IMR-90 (cell line): Measurements from ENCODE around the gene SMIM22. TPM values are rescaled to one million over a fixed set of nuclear protein-coding genes. Genes with fewer than 3 reads are reported as not detected.

ENCODE experiments used
- ATAC-seq: fragments of 200-7000 bp; cut with Tn5 transposase; 2 replicates; pipeline ENCODE4 v1.9.1; 2020; ENCODE audit warnings: low read depth, mild to moderate bottlenecking, moderate library complexity
- BruUV-seq: library from RNA; stranded (reverse); fragments of 400-500 nt; replicated peaks from 2 replicates; lab custom pipeline; 2021; lab: Mats Ljungman, UMichigan
- CTCF ChIA-PET: fragments of 300-600 bp; formaldehyde crosslinking; extraction: SDS; loops from one replicate; lab custom pipeline; 2021; ENCODE audit warnings: antibody characterized with exemption; lab: Yijun Ruan, JAX
- POLR2A ChIA-PET: fragments of 300-600 bp; sonication (Branson Sonifier 250); formaldehyde crosslinking; loops from one replicate; lab custom pipeline; 2022; ENCODE audit warnings: antibody characterized with exemption; ENCODE audit not compliant: unreplicated experiment; lab: Charles Lee
- DNase-seq: peaks from one replicate; pipeline ENCODE4 v3.0.0; 2013
- H2AFZ ChIP-seq: replicated peaks from 2 replicates; pipeline ENCODE3; 2013; ENCODE audit warnings: low read length, mild to moderate bottlenecking; ENCODE audit not compliant: poor library complexity
- H2AK5ac ChIP-seq: 2 replicates; pipeline ENCODE4 v1.6.1; 2013; ENCODE audit warnings: low read depth, low read length, inconsistent platforms
- H2AK9ac ChIP-seq: replicated peaks from 2 replicates; pipeline ENCODE3; 2013; ENCODE audit warnings: mild to moderate bottlenecking, low read depth, low read length, moderate library complexity; ENCODE audit not compliant: poor library complexity
- H2BK120ac ChIP-seq: 2 replicates; pipeline ENCODE4 v1.6.1; 2013; ENCODE audit warnings: low read depth, low read length, inconsistent platforms
- H2BK15ac ChIP-seq: 3 replicates; pipeline ENCODE4 v1.6.1; 2013; ENCODE audit warnings: low read depth, low read length, inconsistent platforms
- H2BK20ac ChIP-seq: 2 replicates; pipeline ENCODE4 v1.6.1; 2013; ENCODE audit warnings: low read depth, mild to moderate bottlenecking, inconsistent platforms, low read length, moderate library complexity
- H2BK5ac ChIP-seq: 2 replicates; pipeline ENCODE4 v1.6.1; 2013; ENCODE audit warnings: mild to moderate bottlenecking, low read depth, low read length, inconsistent platforms; ENCODE audit not compliant: poor library complexity, severe bottlenecking
- H3K14ac ChIP-seq: replicated peaks from 2 replicates; pipeline ENCODE4 v1.6.1; 2013; ENCODE audit warnings: low read depth, low read length, inconsistent platforms
- H3K18ac ChIP-seq: 2 replicates; pipeline ENCODE4 v1.6.1; 2013; ENCODE audit warnings: low read depth, low read length, control low read depth
- H3K23ac ChIP-seq: 2 replicates; pipeline ENCODE4 v1.6.1; 2013; ENCODE audit warnings: low read depth, low read length, inconsistent platforms
- H3K27ac ChIP-seq: 2 replicates; pipeline ENCODE4 v1.5.1; 2013; ENCODE audit warnings: mild to moderate bottlenecking, control low read depth, low read length; ENCODE audit not compliant: insufficient read depth
- H3K27me3 ChIP-seq: 2 replicates; pipeline ENCODE4 v1.6.1; 2013; ENCODE audit warnings: low read length; ENCODE audit not compliant: control insufficient read depth, insufficient read depth
- H3K36me3 ChIP-seq: 2 replicates; pipeline ENCODE4 v1.6.1; 2013; ENCODE audit warnings: low read length, mixed read lengths; ENCODE audit not compliant: control insufficient read depth, insufficient read depth
- H3K4ac ChIP-seq: 2 replicates; pipeline ENCODE4 v1.6.1; 2013; ENCODE audit warnings: low read depth, low read length, inconsistent platforms
- H3K4me1 ChIP-seq: 2 replicates; pipeline ENCODE4 v1.6.1; 2013; ENCODE audit warnings: low read length, mixed read lengths; ENCODE audit not compliant: control insufficient read depth, insufficient read depth
- H3K4me2 ChIP-seq: 2 replicates; pipeline ENCODE4 v1.6.1; 2013; ENCODE audit warnings: low read depth, mild to moderate bottlenecking, control low read depth, low read length, moderate library complexity
- H3K4me3 ChIP-seq: 2 replicates; pipeline ENCODE4 v1.5.1; 2013; ENCODE audit warnings: low read depth, mild to moderate bottlenecking, control low read depth, low read length, moderate library complexity; ENCODE audit not compliant: insufficient read depth
- H3K56ac ChIP-seq: 2 replicates; pipeline ENCODE4 v1.6.1; 2013; ENCODE audit warnings: low read length, inconsistent platforms; ENCODE audit not compliant: insufficient read depth; ENCODE audit errors: extremely low read depth
- H3K79me1 ChIP-seq, 2 experiments: 2 replicates each; pipeline ENCODE4 v1.6.1; 2013; ENCODE audit warnings: low read length in 2 of 2, inconsistent platforms in 1 of 2, low read depth in 1 of 2
- H3K9ac ChIP-seq: 2 replicates; pipeline ENCODE4 v1.6.1; 2013; ENCODE audit warnings: low read depth, low read length, control low read depth
- H3K9me1 ChIP-seq: 2 replicates; pipeline ENCODE4 v1.6.1; 2013; ENCODE audit warnings: low read length, inconsistent platforms; ENCODE audit not compliant: insufficient read depth
- H3K9me3 ChIP-seq: 2 replicates; pipeline ENCODE4 v1.6.1; 2013; ENCODE audit warnings: low read length; ENCODE audit not compliant: control insufficient read depth, insufficient read depth
- H4K20me1 ChIP-seq: 2 replicates; pipeline ENCODE4 v1.6.1; 2013; ENCODE audit warnings: low read length, inconsistent platforms; ENCODE audit not compliant: insufficient read depth
- H4K5ac ChIP-seq: 2 replicates; pipeline ENCODE4 v1.6.1; 2013; ENCODE audit warnings: mild to moderate bottlenecking, low read depth, low read length, control low read depth
- H4K8ac ChIP-seq, 2 experiments: 2 replicates each; pipeline ENCODE4 v1.6.1; 2013; ENCODE audit warnings: low read depth in 2 of 2, low read length in 2 of 2, control low read depth in 1 of 2, inconsistent platforms in 1 of 2
- H4K91ac ChIP-seq: 2 replicates; pipeline ENCODE4 v1.6.1; 2013; ENCODE audit warnings: low read depth, low read length, inconsistent platforms; ENCODE audit not compliant: insufficient read depth
- CHD1 ChIP-seq: IDR thresholded peaks from 2 replicates; pipeline ENCODE4 v1.6.1; 2012; ENCODE audit warnings: low read depth, low read length, improper control_type of control experiment
- ELK1 ChIP-seq: fragments of 150-350 bp; IDR thresholded peaks from 2 replicates; pipeline ENCODE4 v1.6.1; 2016; ENCODE audit warnings: low read depth, mild to moderate bottlenecking, low read length, moderate library complexity, borderline replicate concordance
- MAFK ChIP-seq: IDR thresholded peaks from 2 replicates; pipeline ENCODE4 v1.6.1; 2012; ENCODE audit warnings: low read depth, low read length, improper control_type of control experiment
- MXI1 ChIP-seq: IDR thresholded peaks from 2 replicates; pipeline ENCODE4 v1.6.1; 2012; ENCODE audit warnings: low read depth, mild to moderate bottlenecking, low read length, moderate library complexity, borderline replicate concordance
- NFE2L2 ChIP-seq: fragments of 150-350 bp; IDR thresholded peaks from 2 replicates; pipeline ENCODE4 v1.6.1; 2016; ENCODE audit warnings: low read depth, mild to moderate bottlenecking, low read length
- SMC3 ChIP-seq: fragments of 150-350 bp; IDR thresholded peaks from 2 replicates; pipeline ENCODE4 v1.6.1; 2016; ENCODE audit warnings: low read depth, mild to moderate bottlenecking, antibody characterized with exemption, low read length, moderate library complexity
- WGBS, 2 experiments: methylation state at CpG; one replicate each; pipeline versions ENCODE4 v1.1.5 to v1.1.7; 2013; ENCODE audit warnings: missing lambda C conversion rate in 2 of 2; ENCODE audit not compliant: insufficient read length in 1 of 2; ENCODE audit errors: extremely low coverage in 2 of 2; 5-methylcytosine and 5-hydroxymethylcytosine counted together
- dilution Hi-C: fragments of 300-500 bp; cut with HindIII; formaldehyde crosslinking; loops from one replicate; pipeline ENCODE4 v1.14.3; 2018; ENCODE audit warnings: low sequenced_read_pairs; ENCODE audit not compliant: unreplicated experiment
- in situ Hi-C: fragments of 300-500 bp; cut with MboI; formaldehyde crosslinking; loops from 3 replicates; pipeline ENCODE4 v1.14.3; 2019; ENCODE audit warnings: low sequenced_read_pairs, inconsistent platforms, mixed read lengths
- intact Hi-C: fragments of 100-400 bp; cut with micrococcal nuclease; formaldehyde crosslinking; loops from 2 replicates; pipeline ENCODE4 v1.10.0; 2022
- polyA plus RNA-seq, 3 experiments: library from polyadenylated mRNA; depleted of rRNA; stranded (reverse); fragments of >200 nt; gene quantifications; 2 replicates each; pipeline ENCODE4 v1.2.3, GENCODE V29; 2012; ENCODE audit warnings: low replicate concordance in 1 of 3
- total RNA-seq: library from RNA; depleted of rRNA; stranded (reverse); fragments of >200 nt; gene quantifications from 2 replicates; pipeline ENCODE4 v1.2.3, GENCODE V29; 2012
- TF ChIP-seq, protein P1 (sequence below): conservative IDR thresholded peaks from 2 replicates; pipeline ENCODE4 v1.5.1; 2012; ENCODE audit warnings: mild to moderate bottlenecking, low read depth, low read length, improper control_type of control experiment

SMIM22 gene
- total and polyA plus RNA-seq, 2 of the 4 experiments (the other 2 are of a cell fraction) = not detected

DNA sequence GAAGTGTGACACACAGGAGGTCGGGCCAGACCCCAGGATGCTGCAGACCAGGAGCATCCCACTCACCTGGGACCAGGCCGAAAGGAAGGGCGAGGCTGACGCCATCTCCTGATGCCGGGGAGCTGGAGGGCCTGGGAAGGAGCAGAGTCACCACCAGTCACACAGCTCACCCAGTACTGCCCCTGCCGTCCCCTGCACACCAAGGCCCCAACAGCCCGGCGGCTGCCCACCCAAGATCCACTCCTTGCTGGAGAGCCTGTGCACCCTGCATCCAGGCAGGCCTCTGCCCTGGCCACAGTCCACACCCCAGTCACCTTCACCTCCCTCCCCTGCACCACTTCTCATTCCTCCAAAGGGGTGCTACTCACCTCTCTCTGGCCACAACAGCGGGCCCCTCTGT lies 33.0 kb upstream of the SMIM22 start:
- no peak overlapping the region for H4K8ac ChIP-seq
- H2AFZ ChIP-seq = no peak overlapping the region
- H2BK120ac ChIP-seq = no peak overlapping the region
- CTCF ChIA-PET = no interaction called here
- H2BK20ac ChIP-seq = no peak overlapping the region
- WGBS, 2 experiments = 100% methylated on average over 1 of the region's 9 CpGs; no CpG with 5 or more reads in 1 of the 2 experiments
- no peak overlapping the region for H3K56ac ChIP-seq
- H4K20me1 ChIP-seq = no peaks in the 10 kb centered on the region; the same call in 1 of the 2 replicates
- no peak overlapping the region for H2BK5ac ChIP-seq
- H3K79me1 ChIP-seq = peaks cover 18 to 27% of the 10 kb centered on the region in 2 experiments
- no peak overlapping the region for H3K4me2 ChIP-seq
- H2AK5ac ChIP-seq = no peak overlapping the region
- H3K36me3 ChIP-seq = peaks cover 57% of the 10 kb centered on the region
- no peak overlapping the region for H4K5ac ChIP-seq
- no peak overlapping the region for H3K9ac ChIP-seq
- no peak overlapping the region for H4K91ac ChIP-seq
- H3K9me3 ChIP-seq = no peaks in the 10 kb centered on the region
- dilution Hi-C loops = no loop called here
- H3K4ac ChIP-seq = no peak overlapping the region
- H3K4me3 ChIP-seq = no peak overlapping the region
- ATAC-seq (no peak), DNase-seq (no peak)
- no peaks in the 10 kb centered on the region for H3K27me3 ChIP-seq
- TF ChIP-seq MXI1 (no peak), SMC3 (no peak), CHD1 (no peak), ELK1 (no peak), MAFK (no peak), NFE2L2 (no peak)
- TF ChIP-seq, protein P1, sequence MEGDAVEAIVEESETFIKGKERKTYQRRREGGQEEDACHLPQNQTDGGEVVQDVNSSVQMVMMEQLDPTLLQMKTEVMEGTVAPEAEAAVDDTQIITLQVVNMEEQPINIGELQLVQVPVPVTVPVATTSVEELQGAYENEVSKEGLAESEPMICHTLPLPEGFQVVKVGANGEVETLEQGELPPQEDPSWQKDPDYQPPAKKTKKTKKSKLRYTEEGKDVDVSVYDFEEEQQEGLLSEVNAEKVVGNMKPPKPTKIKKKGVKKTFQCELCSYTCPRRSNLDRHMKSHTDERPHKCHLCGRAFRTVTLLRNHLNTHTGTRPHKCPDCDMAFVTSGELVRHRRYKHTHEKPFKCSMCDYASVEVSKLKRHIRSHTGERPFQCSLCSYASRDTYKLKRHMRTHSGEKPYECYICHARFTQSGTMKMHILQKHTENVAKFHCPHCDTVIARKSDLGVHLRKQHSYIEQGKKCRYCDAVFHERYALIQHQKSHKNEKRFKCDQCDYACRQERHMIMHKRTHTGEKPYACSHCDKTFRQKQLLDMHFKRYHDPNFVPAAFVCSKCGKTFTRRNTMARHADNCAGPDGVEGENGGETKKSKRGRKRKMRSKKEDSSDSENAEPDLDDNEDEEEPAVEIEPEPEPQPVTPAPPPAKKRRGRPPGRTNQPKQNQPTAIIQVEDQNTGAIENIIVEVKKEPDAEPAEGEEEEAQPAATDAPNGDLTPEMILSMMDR = no peak
- intact Hi-C loops = no loop called here
- BruUV-seq = no TSS peak
- H3K14ac ChIP-seq = no peak overlapping the region
- POLR2A ChIA-PET = no interaction called here
- no peaks in the 10 kb centered on the region for H3K9me1 ChIP-seq
- no peak overlapping the region for H2AK9ac ChIP-seq
- no peak overlapping the region for H3K23ac ChIP-seq
- H2BK15ac ChIP-seq = no peak overlapping the region
- peaks cover 6% of the 10 kb centered on the region; the same call in 1 of the 2 replicates for H3K4me1 ChIP-seq
- in situ Hi-C loops = loop anchor here (10.0 kb wide), 1 partner anchor 193 kb away; the partner anchor contains the start of gene SEC14L5
- no peak overlapping the region for H3K27ac ChIP-seq
- H3K18ac ChIP-seq = no peak overlapping the region
